ENCODE results near the gene RRM2.

The RRM2 gene

GRCh38 chr2:10159086-10159485 lies 36.5 kb downstream of the RRM2 start:
- DNase-seq, result no peak

GRCh38 chr2:10159581-10160131 lies 37.1 kb downstream of the RRM2 start:
- DNase-seq, result no peak

GRCh38 chr2:10160203-10160955 lies 37.8 kb downstream of the RRM2 start:
- DNase-seq, result no peak

- no peak for DNase-seq
Observed at GRCh38 chr2:10161206-10161931, 38.8 kb downstream of the RRM2 start.

GRCh38 chr2:10161961-10162441 lies 39.5 kb downstream of the RRM2 start:
- DNase-seq, result no peak

DNA sequence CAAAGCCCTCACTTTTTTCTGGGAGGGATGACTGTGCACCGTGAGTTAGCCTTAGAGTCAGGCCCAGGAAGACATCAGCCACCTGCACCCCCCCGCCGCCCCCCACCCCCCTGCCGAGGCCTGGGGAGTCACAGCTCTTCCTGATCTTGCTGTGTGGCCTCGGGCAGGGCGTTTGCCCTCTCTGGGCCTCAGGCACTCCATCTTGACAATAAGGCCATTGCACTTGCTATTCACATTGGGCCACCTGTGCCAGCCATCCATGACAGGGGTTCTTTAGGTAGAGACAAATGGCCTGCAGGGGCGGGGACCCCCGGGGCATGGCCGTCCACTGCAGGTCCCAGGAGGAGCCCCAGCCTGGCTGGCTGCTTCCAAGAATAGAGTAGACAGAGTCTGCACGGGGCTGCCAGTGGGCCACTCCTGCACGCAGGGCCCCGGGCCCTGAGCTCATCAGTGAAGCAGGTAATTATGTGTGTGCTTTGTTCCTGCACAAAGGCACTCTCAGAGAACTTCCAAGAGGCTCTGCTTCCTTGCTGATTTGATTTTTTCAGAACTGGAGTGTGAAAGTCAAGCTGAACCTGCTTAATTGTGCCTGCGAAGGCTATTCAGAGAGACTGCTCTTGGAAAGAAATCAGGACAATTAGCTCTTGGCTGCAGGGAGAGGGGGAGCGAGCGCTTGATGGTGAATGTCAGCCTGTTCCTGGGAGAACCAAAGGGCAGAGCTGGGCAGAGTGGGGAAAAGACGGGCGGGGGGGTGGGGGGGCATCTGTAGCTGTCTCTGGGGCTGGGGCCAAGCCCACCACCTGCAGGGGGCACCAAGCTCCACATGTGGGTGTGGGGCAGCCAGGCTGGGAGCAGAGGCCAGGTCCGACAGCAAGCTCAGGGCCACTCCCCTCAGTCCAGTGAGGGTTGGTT lies 40.3 kb downstream of the RRM2 start:
- DNase-seq, result no peak

- no peak for DNase-seq
Observed at GRCh38 chr2:10163498-10164486, 41.3 kb downstream of the RRM2 start.

DNA sequence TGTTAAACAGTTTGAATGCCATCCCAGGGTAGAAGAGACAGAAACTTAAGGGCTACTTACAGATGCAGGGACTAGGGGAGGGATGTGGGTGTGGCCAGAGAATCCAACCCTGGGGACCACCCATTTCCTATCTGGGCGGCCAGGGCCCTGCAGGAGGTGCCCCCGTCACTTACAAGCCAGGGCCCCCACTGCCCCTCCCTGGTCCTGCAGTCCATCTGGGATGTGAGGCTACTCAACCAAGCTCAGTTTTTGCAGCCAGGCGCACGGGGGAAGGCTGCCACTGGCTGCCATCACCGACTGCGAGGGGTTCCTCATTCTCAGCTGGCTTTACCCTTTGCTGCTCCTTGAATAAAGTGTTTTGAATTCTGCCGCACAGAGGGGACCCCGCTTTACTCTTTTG lies 42.1 kb downstream of the RRM2 start:
- DNase-seq, result no peak

GRCh38 chr2:10165282-10165681 lies 42.7 kb downstream of the RRM2 start:
- no peak for DNase-seq

GRCh38 chr2:10165861-10166675 lies 43.5 kb downstream of the RRM2 start:
- no peak for DNase-seq

GRCh38 chr2:10166676-10167292 lies 44.2 kb downstream of the RRM2 start:
- no peak for DNase-seq

DNA sequence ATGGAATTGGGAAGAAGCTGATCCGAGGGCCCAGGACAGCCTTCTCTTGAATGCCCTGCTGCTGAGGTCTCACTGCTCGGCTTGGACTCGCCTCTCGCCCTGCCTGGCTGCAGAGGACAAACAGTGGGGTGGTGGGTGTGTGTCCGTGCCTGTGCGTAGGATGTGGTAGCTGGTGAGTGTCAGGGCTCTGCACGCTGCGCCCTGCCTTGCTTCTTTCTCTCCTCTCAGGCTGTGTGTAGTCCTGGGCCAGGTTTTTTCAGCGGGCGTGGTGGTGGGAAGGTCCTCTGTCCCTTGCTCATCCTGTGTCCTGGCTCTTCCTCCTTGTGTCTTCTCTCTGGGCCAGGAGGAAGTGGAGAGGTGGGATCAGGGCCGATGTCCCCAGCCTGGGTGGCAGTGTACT lies 44.8 kb downstream of the RRM2 start:
- DNase-seq, result no peak

DNA sequence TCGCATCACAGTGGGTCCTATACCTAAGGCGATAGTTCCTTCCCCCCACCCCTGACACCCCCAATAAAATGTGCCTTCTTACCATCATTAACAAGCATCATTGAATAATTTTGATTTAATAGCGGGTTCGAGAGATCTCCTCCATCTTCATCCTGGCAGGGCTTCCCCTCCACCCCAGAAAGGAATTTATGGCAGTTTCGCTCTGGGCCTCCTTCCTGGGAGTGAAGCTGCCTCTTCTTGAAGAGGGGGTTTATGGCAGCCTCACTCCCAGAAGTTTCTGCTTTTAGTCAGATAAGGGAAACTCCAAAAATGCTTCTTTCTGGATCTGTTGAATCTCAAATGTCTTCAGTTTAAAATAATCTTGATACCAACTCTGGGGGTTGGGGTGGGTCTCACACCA lies 45.7 kb downstream of the RRM2 start:
- no peak for DNase-seq

GRCh38 chr2:10169053-10169578 lies 46.6 kb downstream of the RRM2 start:
- no peak for DNase-seq

- DNase-seq, result no peak
Observed at GRCh38 chr2:10169581-10169980, 47.0 kb downstream of the RRM2 start.

DNA sequence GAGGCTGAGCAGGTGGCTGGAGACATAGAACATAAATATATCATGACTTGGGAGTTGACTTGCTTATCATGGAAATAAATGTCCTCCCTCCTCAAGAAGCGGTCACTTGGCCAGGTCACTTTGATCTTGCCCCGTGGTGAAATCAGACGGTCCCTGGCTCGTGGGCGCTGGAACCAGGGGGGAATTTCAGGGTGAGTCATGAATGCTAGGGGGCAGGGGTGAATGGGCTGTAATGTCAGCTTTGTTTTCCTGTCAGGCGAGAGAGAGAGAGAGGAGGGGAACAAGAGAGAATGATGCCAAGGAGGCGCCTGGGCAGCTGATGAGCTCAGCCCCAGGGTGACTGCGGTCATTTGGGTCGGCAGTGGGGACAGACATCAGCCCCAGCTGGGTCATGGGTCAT lies 47.7 kb downstream of the RRM2 start:
- DNase-seq, result no peak

- DNase-seq, result no peak
Observed at GRCh38 chr2:10171006-10171800, 48.7 kb downstream of the RRM2 start.

- DNase-seq, result no peak
Observed at GRCh38 chr2:10172033-10172871, 49.7 kb downstream of the RRM2 start.

All from femur (tissue), 1 donor.